ENCODE measurements around the gene FBXL15. TPM values are rescaled to one million over a fixed set of nuclear protein-coding genes. Genes with fewer than 3 reads are reported as not detected.

The FBXL15 gene
- total and polyA plus RNA-seq, 2 experiments from 2014 or later = 18.5 to 36.1 TPM

DNA sequence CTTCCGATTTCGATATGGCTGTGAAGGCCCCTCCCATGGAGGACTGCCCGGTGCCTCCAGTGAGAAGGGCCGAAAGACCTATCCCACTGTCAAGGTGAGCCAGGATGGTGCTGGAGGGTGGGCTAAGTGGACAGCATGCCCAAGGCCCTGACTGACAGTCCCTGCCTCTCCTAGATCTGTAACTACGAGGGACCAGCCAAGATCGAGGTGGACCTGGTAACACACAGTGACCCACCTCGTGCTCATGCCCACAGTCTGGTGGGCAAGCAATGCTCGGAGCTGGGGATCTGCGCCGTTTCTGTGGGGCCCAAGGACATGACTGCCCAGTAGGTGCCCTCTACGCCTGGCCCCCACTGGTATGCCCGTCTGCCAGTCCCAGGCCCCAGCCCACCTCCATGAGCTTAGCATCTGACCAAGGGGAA lies 23.9 kb upstream of the FBXL15 start (continued):
- TF ChIP-seq, protein P1, sequence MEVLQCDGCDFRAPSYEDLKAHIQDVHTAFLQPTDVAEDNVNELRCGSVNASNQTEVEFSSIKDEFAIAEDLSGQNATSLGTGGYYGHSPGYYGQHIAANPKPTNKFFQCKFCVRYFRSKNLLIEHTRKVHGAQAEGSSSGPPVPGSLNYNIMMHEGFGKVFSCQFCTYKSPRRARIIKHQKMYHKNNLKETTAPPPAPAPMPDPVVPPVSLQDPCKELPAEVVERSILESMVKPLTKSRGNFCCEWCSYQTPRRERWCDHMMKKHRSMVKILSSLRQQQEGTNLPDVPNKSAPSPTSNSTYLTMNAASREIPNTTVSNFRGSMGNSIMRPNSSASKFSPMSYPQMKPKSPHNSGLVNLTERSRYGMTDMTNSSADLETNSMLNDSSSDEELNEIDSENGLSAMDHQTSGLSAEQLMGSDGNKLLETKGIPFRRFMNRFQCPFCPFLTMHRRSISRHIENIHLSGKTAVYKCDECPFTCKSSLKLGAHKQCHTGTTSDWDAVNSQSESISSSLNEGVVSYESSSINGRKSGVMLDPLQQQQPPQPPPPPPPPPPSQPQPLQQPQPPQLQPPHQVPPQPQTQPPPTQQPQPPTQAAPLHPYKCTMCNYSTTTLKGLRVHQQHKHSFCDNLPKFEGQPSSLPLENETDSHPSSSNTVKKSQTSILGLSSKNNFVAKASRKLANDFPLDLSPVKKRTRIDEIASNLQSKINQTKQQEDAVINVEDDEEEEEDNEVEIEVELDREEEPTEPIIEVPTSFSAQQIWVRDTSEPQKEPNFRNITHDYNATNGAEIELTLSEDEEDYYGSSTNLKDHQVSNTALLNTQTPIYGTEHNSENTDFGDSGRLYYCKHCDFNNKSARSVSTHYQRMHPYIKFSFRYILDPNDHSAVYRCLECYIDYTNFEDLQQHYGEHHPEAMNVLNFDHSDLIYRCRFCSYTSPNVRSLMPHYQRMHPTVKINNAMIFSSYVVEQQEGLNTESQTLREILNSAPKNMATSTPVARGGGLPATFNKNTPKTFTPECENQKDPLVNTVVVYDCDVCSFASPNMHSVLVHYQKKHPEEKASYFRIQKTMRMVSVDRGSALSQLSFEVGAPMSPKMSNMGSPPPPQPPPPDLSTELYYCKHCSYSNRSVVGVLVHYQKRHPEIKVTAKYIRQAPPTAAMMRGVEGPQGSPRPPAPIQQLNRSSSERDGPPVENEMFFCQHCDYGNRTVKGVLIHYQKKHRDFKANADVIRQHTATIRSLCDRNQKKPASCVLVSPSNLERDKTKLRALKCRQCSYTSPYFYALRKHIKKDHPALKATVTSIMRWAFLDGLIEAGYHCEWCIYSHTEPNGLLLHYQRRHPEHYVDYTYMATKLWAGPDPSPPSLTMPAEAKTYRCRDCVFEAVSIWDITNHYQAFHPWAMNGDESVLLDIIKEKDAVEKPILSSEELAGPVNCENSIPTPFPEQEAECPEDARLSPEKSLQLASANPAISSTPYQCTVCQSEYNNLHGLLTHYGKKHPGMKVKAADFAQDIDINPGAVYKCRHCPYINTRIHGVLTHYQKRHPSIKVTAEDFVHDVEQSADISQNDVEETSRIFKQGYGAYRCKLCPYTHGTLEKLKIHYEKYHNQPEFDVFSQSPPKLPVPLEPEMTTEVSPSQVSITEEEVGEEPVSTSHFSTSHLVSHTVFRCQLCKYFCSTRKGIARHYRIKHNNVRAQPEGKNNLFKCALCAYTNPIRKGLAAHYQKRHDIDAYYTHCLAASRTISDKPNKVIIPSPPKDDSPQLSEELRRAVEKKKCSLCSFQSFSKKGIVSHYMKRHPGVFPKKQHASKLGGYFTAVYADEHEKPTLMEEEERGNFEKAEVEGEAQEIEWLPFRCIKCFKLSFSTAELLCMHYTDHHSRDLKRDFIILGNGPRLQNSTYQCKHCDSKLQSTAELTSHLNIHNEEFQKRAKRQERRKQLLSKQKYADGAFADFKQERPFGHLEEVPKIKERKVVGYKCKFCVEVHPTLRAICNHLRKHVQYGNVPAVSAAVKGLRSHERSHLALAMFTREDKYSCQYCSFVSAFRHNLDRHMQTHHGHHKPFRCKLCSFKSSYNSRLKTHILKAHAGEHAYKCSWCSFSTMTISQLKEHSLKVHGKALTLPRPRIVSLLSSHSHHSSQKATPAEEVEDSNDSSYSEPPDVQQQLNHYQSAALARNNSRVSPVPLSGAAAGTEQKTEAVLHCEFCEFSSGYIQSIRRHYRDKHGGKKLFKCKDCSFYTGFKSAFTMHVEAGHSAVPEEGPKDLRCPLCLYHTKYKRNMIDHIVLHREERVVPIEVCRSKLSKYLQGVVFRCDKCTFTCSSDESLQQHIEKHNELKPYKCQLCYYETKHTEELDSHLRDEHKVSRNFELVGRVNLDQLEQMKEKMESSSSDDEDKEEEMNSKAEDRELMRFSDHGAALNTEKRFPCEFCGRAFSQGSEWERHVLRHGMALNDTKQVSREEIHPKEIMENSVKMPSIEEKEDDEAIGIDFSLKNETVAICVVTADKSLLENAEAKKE (CRISPR knock-in tag; IDR thresholded peaks at IDR 0.05) = no peak
- TF ChIP-seq ZNF114 (CRISPR knock-in tag; IDR thresholded peaks at IDR 0.05) (no peak), NANOG (IDR thresholded peaks at IDR 0.05; ENCODE audit: borderline replicate concordance) (no peak), EZH2phosphoT487 (IDR thresholded peaks at IDR 0.05; ENCODE audit: unreplicated experiment) (no peak), EZH2 (IDR thresholded peaks at IDR 0.05; ENCODE audit: low read depth, unreplicated experiment) (no peak), STAT1 (IDR thresholded peaks at IDR 0.05; ENCODE audit: unreplicated experiment) (no peak)
- TF ChIP-seq, protein P2, sequence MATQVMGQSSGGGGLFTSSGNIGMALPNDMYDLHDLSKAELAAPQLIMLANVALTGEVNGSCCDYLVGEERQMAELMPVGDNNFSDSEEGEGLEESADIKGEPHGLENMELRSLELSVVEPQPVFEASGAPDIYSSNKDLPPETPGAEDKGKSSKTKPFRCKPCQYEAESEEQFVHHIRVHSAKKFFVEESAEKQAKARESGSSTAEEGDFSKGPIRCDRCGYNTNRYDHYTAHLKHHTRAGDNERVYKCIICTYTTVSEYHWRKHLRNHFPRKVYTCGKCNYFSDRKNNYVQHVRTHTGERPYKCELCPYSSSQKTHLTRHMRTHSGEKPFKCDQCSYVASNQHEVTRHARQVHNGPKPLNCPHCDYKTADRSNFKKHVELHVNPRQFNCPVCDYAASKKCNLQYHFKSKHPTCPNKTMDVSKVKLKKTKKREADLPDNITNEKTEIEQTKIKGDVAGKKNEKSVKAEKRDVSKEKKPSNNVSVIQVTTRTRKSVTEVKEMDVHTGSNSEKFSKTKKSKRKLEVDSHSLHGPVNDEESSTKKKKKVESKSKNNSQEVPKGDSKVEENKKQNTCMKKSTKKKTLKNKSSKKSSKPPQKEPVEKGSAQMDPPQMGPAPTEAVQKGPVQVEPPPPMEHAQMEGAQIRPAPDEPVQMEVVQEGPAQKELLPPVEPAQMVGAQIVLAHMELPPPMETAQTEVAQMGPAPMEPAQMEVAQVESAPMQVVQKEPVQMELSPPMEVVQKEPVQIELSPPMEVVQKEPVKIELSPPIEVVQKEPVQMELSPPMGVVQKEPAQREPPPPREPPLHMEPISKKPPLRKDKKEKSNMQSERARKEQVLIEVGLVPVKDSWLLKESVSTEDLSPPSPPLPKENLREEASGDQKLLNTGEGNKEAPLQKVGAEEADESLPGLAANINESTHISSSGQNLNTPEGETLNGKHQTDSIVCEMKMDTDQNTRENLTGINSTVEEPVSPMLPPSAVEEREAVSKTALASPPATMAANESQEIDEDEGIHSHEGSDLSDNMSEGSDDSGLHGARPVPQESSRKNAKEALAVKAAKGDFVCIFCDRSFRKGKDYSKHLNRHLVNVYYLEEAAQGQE (IDR thresholded peaks at IDR 0.05; ENCODE audit: unreplicated experiment) = no peak
- TF ChIP-seq, protein P3, sequence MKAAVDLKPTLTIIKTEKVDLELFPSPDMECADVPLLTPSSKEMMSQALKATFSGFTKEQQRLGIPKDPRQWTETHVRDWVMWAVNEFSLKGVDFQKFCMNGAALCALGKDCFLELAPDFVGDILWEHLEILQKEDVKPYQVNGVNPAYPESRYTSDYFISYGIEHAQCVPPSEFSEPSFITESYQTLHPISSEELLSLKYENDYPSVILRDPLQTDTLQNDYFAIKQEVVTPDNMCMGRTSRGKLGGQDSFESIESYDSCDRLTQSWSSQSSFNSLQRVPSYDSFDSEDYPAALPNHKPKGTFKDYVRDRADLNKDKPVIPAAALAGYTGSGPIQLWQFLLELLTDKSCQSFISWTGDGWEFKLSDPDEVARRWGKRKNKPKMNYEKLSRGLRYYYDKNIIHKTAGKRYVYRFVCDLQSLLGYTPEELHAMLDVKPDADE (IDR thresholded peaks at IDR 0.05) = no peak
